Spinal cord (tissue), 10 donors: Measurements from ENCODE around the gene AARSD1. TPM values are rescaled to one million over a fixed set of nuclear protein-coding genes. Genes with fewer than 3 reads are reported as not detected.

Experiments used
- DNase-seq, 6 donors: peaks; one replicate each; pipeline versions ENCODE4 v3.0.0 to v3.0.0-alpha.2; 2013 to 2015; ENCODE audit warnings: low spot score in 6 of 6, low read depth in 4 of 6
- H3K27ac ChIP-seq: one replicate; pipeline ENCODE4 v1.5.1; 2013; ENCODE audit warnings: low read depth, low read length, control low read depth
- H3K27me3 ChIP-seq: one replicate; pipeline ENCODE4 v1.6.1; 2013; ENCODE audit warnings: low read length; ENCODE audit not compliant: control insufficient read depth, insufficient read depth
- H3K36me3 ChIP-seq: one replicate; pipeline ENCODE4 v1.6.1; 2013; ENCODE audit warnings: low read length; ENCODE audit not compliant: control insufficient read depth, insufficient read depth
- H3K4me1 ChIP-seq: one replicate; pipeline ENCODE4 v1.6.1; 2013; ENCODE audit warnings: low read length; ENCODE audit not compliant: control insufficient read depth, insufficient read depth
- H3K4me3 ChIP-seq: one replicate; pipeline ENCODE4 v1.5.1; 2013; ENCODE audit warnings: low read depth, low read length, control low read depth
- H3K9me3 ChIP-seq: one replicate; pipeline ENCODE4 v1.6.1; 2013; ENCODE audit warnings: low read length; ENCODE audit not compliant: control insufficient read depth, insufficient read depth
- WGBS: methylation state at CpG from one replicate; pipeline ENCODE4 v1.1.5; 2013; ENCODE audit warnings: missing lambda C conversion rate; ENCODE audit not compliant: insufficient coverage; 5-methylcytosine and 5-hydroxymethylcytosine counted together
- polyA plus RNA-seq, 2 donors: library from polyadenylated mRNA; unstranded; fragments of 120-200 nt; gene quantifications; one replicate each; pipeline ENCODE4 v1.2.1, GENCODE V29; 2013; ENCODE audit not compliant: insufficient read length in 2 of 2
- small RNA-seq: library from RNA; depleted of rRNA; stranded (forward); fragments of <200 nt; gene quantifications from one replicate; pipeline ENCODE3, GENCODE V24; 2014; ENCODE audit warnings: low replicate concordance
- total RNA-seq, 2 donors: library from RNA; depleted of rRNA in 1 of 2; stranded (reverse); fragments of 120-200 nt in 1 of 2; fragments of >200 nt in 1 of 2; gene quantifications; one replicate each; pipeline versions ENCODE4 v1.2.3 to v1.2.4, GENCODE V29; 2013 to 2014
- donor health status: healthy.

Gene AARSD1
- total and polyA plus RNA-seq, 4 donors: 20.8 to 91.2 (median 51.9) TPM

DNA sequence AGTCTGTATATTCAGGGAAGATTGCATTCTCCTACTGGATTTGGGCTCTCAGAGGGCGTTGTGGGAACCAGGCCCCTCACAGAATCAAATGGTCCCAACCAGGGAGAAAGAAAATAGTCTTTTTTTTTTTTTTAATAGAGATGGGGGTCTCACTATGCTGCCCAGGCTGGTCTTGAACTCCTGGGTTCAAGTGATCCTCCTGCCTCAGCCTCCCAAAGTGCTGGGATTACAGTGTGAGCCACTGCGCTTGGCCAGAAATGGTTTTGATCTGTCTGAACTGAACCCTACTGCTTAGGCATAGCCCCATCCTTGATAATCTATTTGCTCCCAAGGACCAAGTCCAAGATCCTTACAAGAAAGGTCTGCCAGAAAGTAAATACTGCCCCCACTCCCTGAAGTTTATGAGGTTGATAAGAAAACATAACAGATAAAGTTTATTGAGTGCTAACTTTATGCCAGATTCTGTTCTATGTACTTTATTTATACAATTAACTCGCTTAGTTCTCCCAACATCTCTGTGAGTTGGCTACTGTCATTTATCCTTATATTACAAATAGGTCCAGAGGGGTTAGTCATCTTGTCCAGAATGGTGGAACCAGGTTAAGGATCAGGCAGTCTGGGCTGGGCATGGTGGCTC is 50.2 kb downstream of the AARSD1 start:
- peaks cover 2% of the 10 kb centered on the region for H3K27me3 ChIP-seq
- H3K36me3 ChIP-seq: no peaks in the 10 kb centered on the region
- no peak for DNase-seq
- H3K27ac ChIP-seq: no peak overlapping the region
- WGBS: 100% methylated on average over 1 of the region's 3 CpGs
- H3K9me3 ChIP-seq: no peaks in the 10 kb centered on the region
- no peak overlapping the region for H3K4me3 ChIP-seq
- H3K4me1 ChIP-seq: no peaks in the 10 kb centered on the region

DNA sequence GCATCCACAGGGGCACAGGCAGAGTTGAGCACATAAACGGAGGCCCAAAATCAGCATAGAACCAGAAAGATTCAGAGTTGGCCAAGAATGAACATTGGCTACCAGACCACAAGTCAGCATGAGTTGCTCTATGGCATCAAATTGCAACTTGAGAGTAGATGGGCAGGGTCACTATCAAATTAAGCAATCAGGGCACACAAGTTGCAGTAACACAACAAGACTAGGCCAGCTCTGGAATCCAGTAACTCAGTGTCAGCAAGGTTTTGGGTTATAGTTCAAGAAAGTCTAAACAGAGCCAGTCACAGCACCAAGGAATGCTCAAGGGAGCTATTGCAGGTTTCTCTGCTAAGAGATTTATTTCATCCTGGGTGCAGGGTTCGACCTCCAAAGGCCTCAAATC is 50.7 kb downstream of the AARSD1 start:
- no peaks in the 10 kb centered on the region for H3K36me3 ChIP-seq
- DNase-seq: no peak

DNA sequence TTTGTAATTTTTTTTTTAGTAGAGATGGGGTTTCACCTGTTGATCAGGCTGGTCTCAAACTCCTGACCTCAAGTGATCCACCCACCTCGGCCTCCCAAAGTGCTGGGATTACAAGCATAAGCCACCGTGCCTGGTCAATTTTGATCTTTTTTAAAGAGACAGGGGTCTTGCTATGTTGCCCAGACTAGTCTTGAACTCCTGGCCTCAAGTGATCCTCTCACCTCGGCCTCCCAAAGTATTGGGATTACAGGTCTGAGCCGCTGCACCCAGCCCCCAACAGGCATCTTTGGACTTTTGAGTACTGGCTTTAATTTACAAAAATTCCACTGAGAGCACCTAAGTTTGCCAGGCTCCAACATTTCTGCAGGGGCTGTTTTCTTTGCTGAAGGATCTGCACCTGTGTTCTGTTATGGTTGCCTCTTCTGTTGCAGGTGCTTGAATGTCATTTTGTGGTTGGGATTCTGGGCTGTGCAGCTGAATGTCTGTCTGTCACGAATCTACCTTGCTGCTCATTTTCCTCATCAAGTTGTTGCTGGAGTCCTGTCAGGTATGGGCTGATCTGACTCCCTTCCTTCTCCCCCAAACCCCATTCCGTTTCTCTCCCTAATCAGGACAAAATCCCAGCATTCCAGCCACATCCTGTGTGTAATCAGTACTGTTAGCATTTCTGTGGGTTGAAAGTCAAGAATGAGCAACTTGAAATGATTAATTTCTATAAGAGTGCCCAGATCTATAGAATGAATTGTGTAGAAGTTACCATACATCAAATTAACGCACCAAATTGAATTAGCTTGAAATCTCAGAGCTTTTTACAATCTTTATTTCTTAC is 55.2 kb downstream of the AARSD1 start:
- no peak overlapping the region for H3K4me3 ChIP-seq
- 75% methylated on average over 5 of the region's 7 CpGs for WGBS
- H3K27me3 ChIP-seq: peaks cover 2% of the 10 kb centered on the region
- H3K36me3 ChIP-seq: no peaks in the 10 kb centered on the region
- no peak overlapping the region for H3K27ac ChIP-seq
- DNase-seq: no peak
- no peaks in the 10 kb centered on the region for H3K9me3 ChIP-seq
- no peaks in the 10 kb centered on the region for H3K4me1 ChIP-seq

More for the DNA sequence above, 50.7 kb downstream of the AARSD1 start:
- no peak overlapping the region for H3K27ac ChIP-seq
- no peaks in the 10 kb centered on the region for H3K4me1 ChIP-seq
- H3K27me3 ChIP-seq: peaks cover 2% of the 10 kb centered on the region
- H3K4me3 ChIP-seq: no peak overlapping the region
- WGBS: 53% methylated on average over 2 of the region's 2 CpGs
- no peaks in the 10 kb centered on the region for H3K9me3 ChIP-seq

DNA sequence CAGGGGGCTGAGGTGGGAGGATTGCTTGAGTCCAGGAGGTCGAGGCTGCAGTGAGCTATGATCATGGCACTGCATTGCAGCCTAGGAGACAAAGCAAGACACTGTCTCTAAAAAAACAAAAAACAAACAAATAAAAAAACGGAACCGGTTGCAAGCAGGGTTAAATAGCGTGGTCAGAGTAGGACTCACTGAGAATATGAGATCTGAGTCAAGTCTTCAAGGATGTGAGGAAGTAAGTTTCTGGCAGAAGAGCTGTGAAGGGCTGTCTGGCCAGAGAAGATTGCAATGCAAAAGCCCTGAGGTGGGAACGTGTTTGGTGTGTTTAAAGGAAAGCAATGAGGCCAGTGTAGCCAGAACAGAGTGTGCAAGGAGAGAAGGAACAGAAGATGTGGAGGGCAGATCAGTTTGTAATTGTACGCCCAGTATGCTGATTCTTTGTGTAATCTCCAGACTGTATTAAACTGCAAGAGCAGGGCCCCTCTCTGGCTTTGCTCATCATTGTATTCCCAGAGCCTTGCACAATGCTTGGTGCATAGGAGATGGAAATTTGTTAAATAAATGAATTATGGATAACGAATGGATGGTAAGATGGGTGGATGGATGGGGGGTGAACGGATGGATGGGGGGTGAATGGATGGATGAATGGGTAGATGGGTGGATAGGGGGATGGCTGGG is 57.3 kb downstream of the AARSD1 start:
- Histone ChIP-seq H3K4me1 (no peaks in the 10 kb centered on the region), H3K9me3 (no peaks in the 10 kb centered on the region), H3K27ac (no peak overlapping the region), H3K4me3 (no peak overlapping the region), H3K27me3 (peaks cover 2% of the 10 kb centered on the region), H3K36me3 (no peaks in the 10 kb centered on the region)
- DNase-seq: no peak
- WGBS: 52% methylated on average over 5 of the region's 8 CpGs

DNA sequence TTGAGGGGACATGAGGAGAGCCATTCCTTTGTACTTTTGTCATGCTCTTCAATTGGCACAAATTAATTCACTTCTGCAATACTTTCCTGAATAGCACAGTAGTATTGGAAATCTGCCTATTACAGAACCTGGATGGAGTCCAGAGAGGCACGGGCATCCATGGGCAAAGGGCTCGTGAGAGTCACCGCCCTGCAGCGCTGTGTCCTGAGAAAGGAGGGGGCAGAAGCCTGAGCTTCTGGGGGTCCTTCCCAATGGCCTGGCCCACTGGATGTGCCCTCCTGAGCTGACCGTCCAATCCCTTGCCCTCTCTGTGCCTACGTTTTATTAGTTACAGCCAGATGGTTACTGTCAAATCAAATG is 60.2 kb downstream of the AARSD1 start:
- WGBS: 61% methylated on average over 4 of the region's 6 CpGs
- H3K4me1 ChIP-seq: no peaks in the 10 kb centered on the region
- no peaks in the 10 kb centered on the region for H3K36me3 ChIP-seq
- H3K27me3 ChIP-seq: no peaks in the 10 kb centered on the region
- no peaks in the 10 kb centered on the region for H3K9me3 ChIP-seq
- DNase-seq: no peak
- H3K4me3 ChIP-seq: no peak overlapping the region
- H3K27ac ChIP-seq: no peak overlapping the region

DNA sequence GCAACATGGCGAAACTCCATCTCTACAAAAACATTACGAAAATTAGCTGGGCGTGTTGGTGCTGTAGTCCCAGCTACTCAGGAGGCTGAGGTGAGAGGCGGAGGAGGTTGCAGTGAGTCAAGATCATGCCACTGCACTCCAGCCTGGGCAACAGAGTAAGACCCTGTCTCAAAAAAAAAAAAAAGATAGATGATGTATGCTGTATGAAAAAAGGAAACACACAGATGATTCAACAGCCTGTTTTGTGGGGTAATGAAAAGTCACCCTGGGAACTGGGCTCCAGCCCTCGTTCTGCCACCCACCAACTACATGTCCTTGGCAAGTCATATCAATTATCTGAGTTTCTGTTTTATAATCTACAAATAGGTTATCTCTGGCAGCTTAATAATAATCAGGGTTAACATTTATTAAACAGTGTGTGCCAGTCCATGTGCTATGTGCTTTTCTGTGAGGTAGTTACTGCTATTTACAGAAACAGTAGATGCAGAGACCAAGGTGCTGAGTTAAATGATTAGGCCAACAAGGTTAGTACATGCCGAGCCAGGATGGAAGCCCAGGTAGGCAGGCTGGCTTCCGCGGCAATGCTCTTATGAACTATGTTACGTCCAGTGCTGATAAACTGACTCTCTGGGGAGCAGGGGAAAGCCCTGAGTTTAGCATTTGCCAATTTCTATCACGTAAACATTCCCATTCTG is 62.6 kb downstream of the AARSD1 start:
- H3K36me3 ChIP-seq: no peaks in the 10 kb centered on the region
- no peaks in the 10 kb centered on the region for H3K4me1 ChIP-seq
- H3K27me3 ChIP-seq: no peaks in the 10 kb centered on the region
- H3K9me3 ChIP-seq: no peaks in the 10 kb centered on the region
- WGBS: 96% methylated on average over 4 of the region's 10 CpGs
- H3K4me3 ChIP-seq: no peak overlapping the region
- DNase-seq: no peak
- H3K27ac ChIP-seq: no peak overlapping the region

Small RNA genes lying within 50 kb of the gene (small RNA-seq; reads per million reads assigned to genes)
- gene AARSD1: not detected
- not detected for gene RF00561

Other genes with a start within 250 kb of the AARSD1 start
- gene EZH1, start 219.4 kb downstream of the AARSD1 start, total RNA-seq: 10 to 100 TPM; 28.7 to 42.5 TPM
- 10 to 100 TPM; 43.0 to 53.5 TPM for gene EZH1, start 219.4 kb downstream of the AARSD1 start, polyA plus RNA-seq
- 100 to 1,000 TPM in 1 of 2 donors, 10 to 100 TPM in 1; 25.2 to 106 TPM for gene RAMP2, start 203.2 kb downstream of the AARSD1 start, total RNA-seq
- gene RAMP2, start 203.2 kb downstream of the AARSD1 start, polyA plus RNA-seq: 100 to 1,000 TPM in 1 of 2 donors, 10 to 100 TPM in 1; 79.3 to 100 TPM
- gene VPS25, start 191.0 kb downstream of the AARSD1 start, total RNA-seq: 100 to 1,000 TPM in 1 of 2 donors, 10 to 100 TPM in 1; 39.6 to 106 TPM
- gene VPS25, start 191.0 kb downstream of the AARSD1 start, polyA plus RNA-seq: 10 to 100 TPM; 54.1 to 64.9 TPM
- 10 to 100 TPM in 1 of 2 donors, 1 to 10 TPM in 1; 3.5 to 11.2 TPM for gene WNK4, start 183.8 kb downstream of the AARSD1 start, total RNA-seq
- gene WNK4, start 183.8 kb downstream of the AARSD1 start, polyA plus RNA-seq: 10 to 100 TPM in 1 of 2 donors, 1 to 10 TPM in 1; 1.9 to 14.1 TPM
- 100 to 1,000 TPM in 1 of 2 donors, 10 to 100 TPM in 1; 83.3 to 152 TPM for gene COA3, start 165.8 kb downstream of the AARSD1 start, total RNA-seq
- 100 to 1,000 TPM; 126 to 127 TPM for gene COA3, start 165.8 kb downstream of the AARSD1 start, polyA plus RNA-seq
- 1 to 10 TPM in 1 of 2 donors, under 1 TPM in 1; 0.50 to 1.3 TPM for gene CNTD1, start 165.6 kb downstream of the AARSD1 start, total RNA-seq
- 1 to 10 TPM; 1.3 to 2.8 TPM for gene CNTD1, start 165.6 kb downstream of the AARSD1 start, polyA plus RNA-seq
- 10 to 100 TPM; 72.9 to 87.0 TPM for gene BECN1, start 140.2 kb downstream of the AARSD1 start, total RNA-seq
- gene BECN1, start 140.2 kb downstream of the AARSD1 start, polyA plus RNA-seq: 10 to 100 TPM; 60.5 to 65.1 TPM
- gene PSME3, start 131.1 kb downstream of the AARSD1 start, total RNA-seq: 10 to 100 TPM; 55.8 to 59.2 TPM
- 10 to 100 TPM; 96.6 to 98.5 TPM for gene PSME3, start 131.1 kb downstream of the AARSD1 start, polyA plus RNA-seq
- 1 to 10 TPM; 1.2 to 1.3 TPM for gene AOC2, start 119.9 kb downstream of the AARSD1 start, total RNA-seq
- 1 to 10 TPM; 3.3 to 4.1 TPM for gene AOC2, start 119.9 kb downstream of the AARSD1 start, polyA plus RNA-seq
- 1 to 10 TPM; 2.7 to 6.2 TPM for gene AOC3, start 113.3 kb downstream of the AARSD1 start, total RNA-seq
- gene AOC3, start 113.3 kb downstream of the AARSD1 start, polyA plus RNA-seq: 1 to 10 TPM; 2.9 to 3.0 TPM
- under 1 TPM in 1 of 2 donors, not detected in 1; 0.06 TPM for gene G6PC1, start 63.7 kb downstream of the AARSD1 start, total RNA-seq
- under 1 TPM; 0.05 to 0.11 TPM for gene G6PC1, start 63.7 kb downstream of the AARSD1 start, polyA plus RNA-seq
- gene PTGES3L, start 15.6 kb upstream of the AARSD1 start, total RNA-seq: 1 to 10 TPM; 1.5 to 1.8 TPM
- 1 to 10 TPM; 6.6 to 8.2 TPM for gene PTGES3L, start 15.6 kb upstream of the AARSD1 start, polyA plus RNA-seq
- 10 to 100 TPM; 12.2 to 12.5 TPM for gene RUNDC1, start 16.1 kb upstream of the AARSD1 start, total RNA-seq
- gene RUNDC1, start 16.1 kb upstream of the AARSD1 start, polyA plus RNA-seq: 10 to 100 TPM; 21.0 to 21.3 TPM
- 1,000 to 10,000 TPM in 1 of 2 donors, 100 to 1,000 TPM in 1; 670 to 1,375 TPM for gene RPL27, start 34.0 kb upstream of the AARSD1 start, total RNA-seq
- 1,000 to 10,000 TPM in 1 of 2 donors, 100 to 1,000 TPM in 1; 939 to 1,002 TPM for gene RPL27, start 34.0 kb upstream of the AARSD1 start, polyA plus RNA-seq
- gene IFI35, start 42.3 kb upstream of the AARSD1 start, total RNA-seq: 10 to 100 TPM in 1 of 2 donors, 1 to 10 TPM in 1; 8.5 to 32.5 TPM
- gene IFI35, start 42.3 kb upstream of the AARSD1 start, polyA plus RNA-seq: 10 to 100 TPM in 1 of 2 donors, 1 to 10 TPM in 1; 9.2 to 12.9 TPM
- 100 to 1,000 TPM in 1 of 2 donors, 10 to 100 TPM in 1; 80.8 to 139 TPM for gene VAT1, start 57.9 kb upstream of the AARSD1 start, total RNA-seq
- 100 to 1,000 TPM; 225 to 239 TPM for gene VAT1, start 57.9 kb upstream of the AARSD1 start, polyA plus RNA-seq
- gene RND2, start 60.8 kb upstream of the AARSD1 start, total RNA-seq: 10 to 100 TPM; 19.2 to 25.5 TPM
- 10 to 100 TPM; 81.8 to 86.9 TPM for gene RND2, start 60.8 kb upstream of the AARSD1 start, polyA plus RNA-seq
- gene BRCA1, start 160.9 kb upstream of the AARSD1 start, total RNA-seq: 10 to 100 TPM; 11.7 to 16.2 TPM
- gene BRCA1, start 160.9 kb upstream of the AARSD1 start, polyA plus RNA-seq: 1 to 10 TPM; 8.5 to 9.1 TPM
- gene NBR1, start 206.8 kb upstream of the AARSD1 start, total RNA-seq: 100 to 1,000 TPM in 1 of 2 donors, 10 to 100 TPM in 1; 93.8 to 104 TPM
- gene NBR1, start 206.8 kb upstream of the AARSD1 start, polyA plus RNA-seq: 10 to 100 TPM; 79.3 to 86.7 TPM
- 1 to 10 TPM; 2.6 to 6.9 TPM for gene TMEM106A, start 247.4 kb upstream of the AARSD1 start, total RNA-seq
- 1 to 10 TPM; 2.3 to 5.9 TPM for gene TMEM106A, start 247.4 kb upstream of the AARSD1 start, polyA plus RNA-seq